SK-N-SH treated with all-trans-retinoic acid at 6 μM for 48 hours (cell line): Measurements from ENCODE around the gene ARSB.

Source experiments
- GLIS3 ChIP-seq: fragments of 250-450 bp; sonication (Bioruptor Pico); IDR thresholded peaks from 2 replicates; pipeline ENCODE4 v1.5.0; 2020; ENCODE audit warnings: mild to moderate bottlenecking, moderate library complexity
- ISL1 ChIP-seq: fragments of 250-450 bp; sonication (Bioruptor Pico); IDR thresholded peaks from 2 replicates; pipeline ENCODE4 v2.1.2; 2022; ENCODE audit warnings: mild to moderate bottlenecking, moderate library complexity
- ZC3H10 ChIP-seq: fragments of 250-450 bp; sonication (Bioruptor Pico); IDR thresholded peaks from 2 replicates; pipeline ENCODE4 v1.5.1; 2021; ENCODE audit warnings: mild to moderate bottlenecking, moderate library complexity
- ZFP30 ChIP-seq: fragments of 450-650 bp; formaldehyde crosslinking; IDR thresholded peaks from 2 replicates; pipeline ENCODE4 v1.5.0; 2022; ENCODE audit warnings: mild to moderate bottlenecking, moderate library complexity
- ZNF565 ChIP-seq: fragments of 450-650 bp; formaldehyde crosslinking; conservative IDR thresholded peaks from 2 replicates; pipeline ENCODE4 v1.5.0; 2020; ENCODE audit warnings: low read depth, mild to moderate bottlenecking, moderate library complexity

DNA sequence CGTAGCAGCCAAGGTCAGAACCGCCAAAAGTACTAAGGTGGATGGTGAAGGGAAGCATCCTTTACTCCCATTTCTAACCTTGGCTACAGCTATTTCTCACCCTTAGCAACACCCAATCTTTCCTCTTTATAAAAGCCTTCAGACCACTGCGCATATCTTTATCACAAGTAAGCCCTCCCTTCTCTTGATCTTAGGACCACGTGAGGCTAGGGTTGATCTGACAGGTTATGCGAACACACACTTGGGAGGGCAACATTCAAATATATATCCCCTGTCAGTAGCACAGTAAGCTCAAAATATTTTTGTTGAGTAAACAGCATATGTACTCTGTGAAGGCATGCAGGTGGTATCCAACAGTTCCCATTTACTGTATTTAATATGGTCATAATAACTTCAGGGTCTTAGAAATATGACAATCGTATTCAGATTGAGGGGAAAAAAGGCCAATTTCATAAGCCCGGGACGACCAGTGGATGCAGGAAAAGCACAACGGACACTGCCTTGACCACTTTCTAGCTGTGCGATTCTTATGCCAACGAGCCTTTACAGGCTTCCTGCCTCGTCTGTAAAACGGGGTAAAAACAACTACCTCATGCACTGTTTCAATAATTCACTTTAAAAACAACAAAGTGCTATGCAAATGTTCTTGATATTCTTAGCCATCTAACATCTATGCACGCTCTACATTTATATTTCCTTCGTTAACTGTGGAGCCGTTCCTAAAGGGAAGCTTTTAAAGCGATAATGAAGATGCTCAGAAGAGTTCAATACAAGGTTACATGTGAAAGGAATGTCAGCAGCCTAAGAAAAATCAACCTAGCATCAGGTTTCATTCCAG is 1.3 kb downstream of the ARSB start:
- TF ChIP-seq ISL1 (CRISPR knock-in tag) (no peak), GLIS3 (no peak), ZNF565 (CRISPR knock-in tag) (no peak), ZFP30 (CRISPR knock-in tag) (no peak), ZC3H10 (CRISPR knock-in tag) (no peak)
